HG02763 (cell line): Measurements from ENCODE around the gene PCAT7.
"Not testable (repeated sequence)": the region's sequence is repeated elsewhere in the genome, so short reads cannot be mapped to it uniquely, and the experiment has no call there.

Experiments
- ATAC-seq: cut with Tn5 transposase; IDR thresholded peaks from one replicate; pipeline ENCODE4 v1.9.1; 2021; ENCODE audit warnings: mild to moderate bottlenecking, moderate library complexity; ENCODE audit not compliant: unreplicated experiment

The PCAT7 gene

GRCh38 chr9:94560237-94560636 lies 5.4 kb downstream of the PCAT7 start:
- no peak for ATAC-seq

- no peak for ATAC-seq
Measured at GRCh38 chr9:94563548-94563947, 8.7 kb downstream of the PCAT7 start.

- not testable (repeated sequence) for ATAC-seq
Measured at GRCh38 chr9:94564279-94564678, 9.4 kb downstream of the PCAT7 start.

- no peak for ATAC-seq
Measured at GRCh38 chr9:94566550-94566949, 11.7 kb downstream of the PCAT7 start.

GRCh38 chr9:94567271-94567670 lies 12.4 kb downstream of the PCAT7 start:
- no peak for ATAC-seq

- no peak for ATAC-seq
Measured at GRCh38 chr9:94568250-94568889, 13.5 kb downstream of the PCAT7 start.

GRCh38 chr9:94568972-94569712 lies 14.3 kb downstream of the PCAT7 start:
- ATAC-seq: no peak

- no peak for ATAC-seq
Measured at GRCh38 chr9:94576131-94576530, 21.2 kb downstream of the PCAT7 start.

GRCh38 chr9:94577036-94577435 lies 22.2 kb downstream of the PCAT7 start:
- ATAC-seq: no peak

- ATAC-seq: no peak
Measured at GRCh38 chr9:94577571-94577970, 22.7 kb downstream of the PCAT7 start.

- no peak for ATAC-seq
Measured at GRCh38 chr9:94581728-94582127, 26.8 kb downstream of the PCAT7 start.

GRCh38 chr9:94584555-94584954 lies 29.7 kb downstream of the PCAT7 start:
- ATAC-seq: no peak

- no peak for ATAC-seq
Measured at GRCh38 chr9:94586316-94586715, 31.4 kb downstream of the PCAT7 start.

- ATAC-seq: no peak
Measured at GRCh38 chr9:94586814-94587213, 31.9 kb downstream of the PCAT7 start.

GRCh38 chr9:94588681-94589080 lies 33.8 kb downstream of the PCAT7 start:
- no peak for ATAC-seq

GRCh38 chr9:94591046-94591545 lies 36.2 kb downstream of the PCAT7 start:
- not testable (repeated sequence) for ATAC-seq

GRCh38 chr9:94591876-94592275 lies 37.0 kb downstream of the PCAT7 start:
- no peak for ATAC-seq

GRCh38 chr9:94592683-94593082 lies 37.8 kb downstream of the PCAT7 start:
- not testable (repeated sequence) for ATAC-seq

- no peak for ATAC-seq
Measured at GRCh38 chr9:94593459-94594345, 38.8 kb downstream of the PCAT7 start, which contains the start of gene FBP2. Gene FBP2 (minus strand): TSS chr9:94593824. CDS start chr9:94593726, 98 bp downstream.

GRCh38 chr9:94599102-94599501 lies 44.2 kb downstream of the PCAT7 start:
- ATAC-seq: no peak

GRCh38 chr9:94600258-94600657 lies 45.4 kb downstream of the PCAT7 start:
- no peak for ATAC-seq
